Measurements from ENCODE around the gene ANO1.

- no peak for TF ChIP-seq POLR2A (IDR thresholded peaks at IDR 0.05)
- TF ChIP-seq, protein P1, sequence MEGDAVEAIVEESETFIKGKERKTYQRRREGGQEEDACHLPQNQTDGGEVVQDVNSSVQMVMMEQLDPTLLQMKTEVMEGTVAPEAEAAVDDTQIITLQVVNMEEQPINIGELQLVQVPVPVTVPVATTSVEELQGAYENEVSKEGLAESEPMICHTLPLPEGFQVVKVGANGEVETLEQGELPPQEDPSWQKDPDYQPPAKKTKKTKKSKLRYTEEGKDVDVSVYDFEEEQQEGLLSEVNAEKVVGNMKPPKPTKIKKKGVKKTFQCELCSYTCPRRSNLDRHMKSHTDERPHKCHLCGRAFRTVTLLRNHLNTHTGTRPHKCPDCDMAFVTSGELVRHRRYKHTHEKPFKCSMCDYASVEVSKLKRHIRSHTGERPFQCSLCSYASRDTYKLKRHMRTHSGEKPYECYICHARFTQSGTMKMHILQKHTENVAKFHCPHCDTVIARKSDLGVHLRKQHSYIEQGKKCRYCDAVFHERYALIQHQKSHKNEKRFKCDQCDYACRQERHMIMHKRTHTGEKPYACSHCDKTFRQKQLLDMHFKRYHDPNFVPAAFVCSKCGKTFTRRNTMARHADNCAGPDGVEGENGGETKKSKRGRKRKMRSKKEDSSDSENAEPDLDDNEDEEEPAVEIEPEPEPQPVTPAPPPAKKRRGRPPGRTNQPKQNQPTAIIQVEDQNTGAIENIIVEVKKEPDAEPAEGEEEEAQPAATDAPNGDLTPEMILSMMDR (IDR thresholded peaks at IDR 0.05), result no peak
Observed at GRCh38 chr11:70104961-70105360, 26.8 kb downstream of the ANO1 start.

All from breast epithelium (tissue), 3 donors.